Activated CD4-positive, alpha-beta T cell treated with anti-CD3 and anti-CD28 coated beads, Interleukin-2, amount 50 U/mL, for 16 hours (primary cell): ENCODE measurements around the gene DLX3.

ENCODE experiments used
- DNase-seq: peaks from one replicate; pipeline ENCODE4 v3.0.0-alpha.2; 2020

Gene DLX3

DNA sequence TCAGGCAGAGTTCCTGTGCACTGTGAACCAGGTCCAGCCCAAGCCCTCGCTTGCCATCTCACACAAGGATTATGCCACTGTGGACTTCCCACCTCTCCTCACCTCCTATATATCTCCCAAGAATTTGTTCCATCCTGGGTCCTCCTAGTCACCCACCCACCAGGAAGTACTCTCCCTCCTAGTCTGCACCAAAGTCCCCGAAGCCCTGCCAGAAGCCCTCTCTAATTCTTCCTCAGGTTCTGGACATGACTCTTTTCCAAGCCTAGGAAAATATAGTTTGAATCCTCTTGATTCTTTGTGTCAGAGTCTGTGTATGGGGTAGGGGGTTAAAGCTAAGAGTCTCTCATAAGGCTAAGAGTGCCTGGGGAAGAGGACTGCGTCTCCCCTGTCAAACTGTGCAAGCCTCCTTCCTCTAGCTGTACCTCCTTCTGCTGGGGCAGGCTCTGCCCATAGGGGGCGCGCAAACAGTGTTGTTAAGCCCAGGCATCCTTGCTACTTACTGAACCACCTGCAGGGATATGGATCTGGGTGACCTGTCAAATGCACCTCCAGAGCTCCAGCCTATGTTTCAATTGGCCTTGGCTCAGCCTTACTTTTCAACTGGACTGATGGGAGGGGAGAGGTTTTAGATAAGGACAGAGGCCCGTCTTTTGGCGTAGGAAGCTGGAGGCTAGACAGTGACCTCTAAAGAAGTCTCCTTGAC, 42.7 kb downstream of the DLX3 start:
- peak; percentile 81 for DNase-seq

DNA sequence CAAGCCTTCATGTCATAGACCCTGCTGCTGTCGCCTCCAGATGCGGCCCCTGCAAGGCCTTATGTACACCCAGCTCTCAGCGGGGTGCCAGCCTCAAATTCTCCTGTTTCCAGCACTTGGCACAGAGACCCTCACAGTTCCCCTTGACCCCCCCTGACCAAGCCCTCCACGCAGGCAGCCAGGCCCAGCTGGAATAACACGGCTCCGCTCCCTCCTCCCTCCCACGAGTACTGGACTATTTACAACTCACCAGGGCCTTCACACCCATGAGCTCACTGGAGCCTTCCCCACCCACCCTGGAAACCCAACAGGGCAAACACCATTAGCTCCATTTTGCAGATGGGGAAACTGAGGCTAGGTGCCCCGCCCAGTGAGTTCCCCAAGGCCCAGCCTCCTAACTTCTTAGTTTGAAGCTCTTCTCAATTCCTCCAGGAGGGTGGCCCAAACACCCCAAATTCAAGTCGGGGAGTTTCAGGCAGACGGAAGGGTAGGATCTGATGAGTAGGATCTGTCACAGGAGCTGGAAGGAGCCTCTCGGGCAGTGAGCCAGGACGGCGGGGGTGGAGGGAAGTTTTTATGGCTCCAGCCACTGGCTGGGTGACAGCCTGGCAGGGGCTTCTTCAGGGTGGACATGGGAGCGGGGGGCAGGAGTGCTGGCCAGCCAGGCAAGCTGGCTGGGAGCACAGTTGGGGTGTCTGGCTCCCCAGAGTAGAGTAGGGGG, 43.5 kb downstream of the DLX3 start:
- DNase-seq, result no peak

DNA sequence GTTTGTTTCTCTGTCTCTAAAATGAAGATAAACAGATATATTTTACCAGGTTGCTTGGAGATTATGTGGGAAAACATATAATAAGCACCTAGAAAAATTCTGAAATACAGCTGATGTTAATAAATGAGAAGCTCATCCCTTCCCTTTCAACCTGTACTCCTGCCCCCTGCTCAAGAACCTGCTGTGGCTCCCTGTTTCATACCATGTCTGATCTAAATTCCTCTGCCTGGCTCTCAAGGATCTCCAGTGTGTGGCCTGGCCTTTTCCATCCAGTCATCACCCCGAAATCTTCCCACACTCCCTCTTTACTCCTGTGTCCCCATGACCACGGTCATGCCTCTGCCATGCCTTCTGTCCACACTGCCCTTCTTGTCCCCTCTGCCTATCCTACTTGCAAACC, 45.4 kb downstream of the DLX3 start:
- no peak for DNase-seq

DNA sequence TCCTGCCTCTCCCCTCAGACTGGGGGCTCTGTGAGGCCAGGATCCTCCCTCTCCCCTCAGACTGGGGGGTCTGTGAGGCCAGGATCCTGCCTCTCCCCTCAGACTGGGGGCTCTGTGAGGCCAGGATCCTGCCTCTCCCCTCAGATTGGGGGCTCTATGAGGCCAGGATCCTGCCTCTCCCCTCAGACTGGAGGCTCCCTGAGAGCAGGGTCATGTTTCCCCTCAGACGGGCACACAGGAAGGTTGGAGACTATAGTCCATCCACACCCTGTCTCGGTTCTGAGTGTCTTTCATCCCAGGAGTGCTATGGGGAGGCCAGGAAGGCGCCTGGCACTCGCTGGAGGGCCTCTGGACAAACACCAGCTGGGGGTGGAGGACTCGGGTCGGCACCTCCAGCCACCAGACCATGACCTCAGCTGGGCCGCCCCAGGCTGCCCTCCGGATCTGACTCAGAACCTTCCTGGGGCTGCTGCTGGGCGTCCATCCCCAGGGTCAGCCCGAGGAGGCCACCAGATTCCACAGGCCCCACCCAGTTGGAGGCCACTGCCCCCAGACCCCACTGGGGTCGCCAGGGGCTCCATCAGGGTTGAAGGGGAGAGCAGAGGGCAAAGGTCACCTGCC, 48.0 kb downstream of the DLX3 start:
- DNase-seq, result no peak

DNA sequence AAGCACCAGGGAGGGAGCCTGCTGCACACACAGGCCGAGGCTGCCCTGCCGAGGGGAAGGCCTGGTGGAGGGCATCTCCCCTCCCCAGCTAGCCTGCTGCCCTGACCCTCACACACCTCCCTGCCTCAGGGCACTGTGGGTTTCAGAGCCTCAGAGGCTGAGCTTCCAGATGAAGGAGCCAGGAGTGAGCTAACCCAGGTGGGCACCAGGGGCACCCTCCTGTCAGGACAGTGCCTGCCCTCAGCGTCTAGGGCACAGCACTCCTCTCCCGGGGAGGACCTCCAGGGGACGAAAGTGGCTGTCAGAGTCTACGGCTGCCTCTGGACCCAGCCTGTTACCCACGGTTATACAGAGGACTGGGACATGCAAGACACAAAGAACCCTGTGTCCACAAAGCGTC, 48.8 kb downstream of the DLX3 start:
- DNase-seq, result no peak

- no peak for DNase-seq
These were observed 50.7 kb downstream of the DLX3 start for GRCh38 chr17:49944273-49944870.

DNA sequence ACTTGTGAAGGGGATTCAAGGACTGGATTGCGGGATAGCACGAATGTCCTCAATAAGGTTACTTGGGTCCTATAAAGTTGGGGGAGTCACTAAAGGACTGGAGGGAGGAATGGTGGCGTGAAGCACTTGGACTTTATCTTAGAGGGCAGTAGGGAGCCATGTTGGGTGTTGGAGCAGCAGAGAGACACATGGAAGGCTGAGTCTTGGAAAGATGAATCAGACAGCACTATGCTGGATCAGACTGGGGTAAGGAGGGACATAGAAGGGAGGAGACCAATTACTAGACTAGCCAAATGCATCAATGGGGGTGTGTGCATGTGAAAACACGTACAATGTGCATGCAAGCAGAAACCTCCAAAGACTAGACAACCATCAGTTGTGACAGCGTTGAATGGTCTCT, 52.1 kb downstream of the DLX3 start:
- no peak for DNase-seq

DNA sequence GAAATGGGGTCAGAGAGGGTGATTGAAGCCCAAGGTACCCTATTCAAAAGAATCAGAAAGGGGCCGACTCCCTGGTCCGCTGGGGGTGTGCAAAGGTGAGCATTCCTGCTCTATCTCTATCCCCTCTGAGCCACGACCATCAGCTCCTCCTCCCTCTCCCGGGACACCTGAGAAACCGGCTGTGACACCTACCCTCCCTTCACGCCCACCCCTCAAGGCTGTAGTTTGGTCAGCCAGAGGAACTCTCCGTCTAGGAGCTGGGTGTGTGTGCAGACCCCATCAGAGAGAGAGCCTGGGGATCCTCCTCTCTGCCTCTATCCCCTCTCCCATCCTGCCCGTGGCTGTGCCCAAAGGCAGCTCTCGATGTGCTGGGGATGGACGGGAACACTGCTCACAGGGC, 53.6 kb downstream of the DLX3 start:
- no peak for DNase-seq
